UCSD-AML1 (cell line): ENCODE results near the gene NUP62CL.

Experiments
- DNase-seq: peaks from one replicate; lab custom pipeline; 2025; ENCODE audit not compliant: unreplicated experiment; lab: John Stamatoyannopoulos, UW

NUP62CL gene

DNA sequence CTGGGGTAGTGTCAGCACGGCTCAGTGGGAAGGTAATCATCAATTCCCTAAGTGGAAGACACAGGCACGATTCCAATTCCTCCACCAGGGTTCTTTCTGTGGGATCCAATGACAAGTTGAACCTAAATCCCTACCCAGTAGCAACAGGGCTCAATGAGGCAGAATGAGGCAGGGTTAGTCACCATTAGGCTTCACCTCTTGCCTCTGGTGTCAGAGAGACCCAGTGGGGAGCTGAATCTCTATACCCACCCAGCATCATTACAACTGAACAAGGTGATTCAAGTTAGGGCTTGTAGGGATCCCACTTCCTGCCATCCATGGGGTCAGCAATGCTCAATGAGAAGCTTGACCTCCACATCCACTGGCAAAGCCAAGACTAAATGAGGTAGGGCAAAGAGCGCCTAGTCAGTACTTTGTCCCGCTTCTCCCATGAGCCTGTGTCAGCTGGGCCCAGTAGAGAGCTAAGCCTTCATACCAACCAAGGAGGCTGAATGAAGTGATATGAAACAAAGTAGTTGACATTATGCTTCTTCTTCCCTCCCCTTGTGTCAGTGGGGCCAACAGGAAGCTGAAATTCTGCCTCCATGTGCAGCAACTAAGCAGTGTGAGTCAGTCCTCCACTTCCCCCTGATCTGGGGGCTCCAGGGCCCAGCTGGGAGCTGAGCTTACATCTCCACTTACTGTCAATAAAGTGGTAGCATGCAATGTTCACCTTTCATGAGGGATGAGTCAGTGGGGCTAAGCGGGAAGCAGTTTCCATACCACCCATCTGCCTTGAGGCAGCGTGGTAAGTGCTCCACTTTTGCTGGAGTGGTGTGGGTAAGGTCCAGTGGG, 51.2 kb downstream of the NUP62CL start:
- DNase-seq = no peak

DNA sequence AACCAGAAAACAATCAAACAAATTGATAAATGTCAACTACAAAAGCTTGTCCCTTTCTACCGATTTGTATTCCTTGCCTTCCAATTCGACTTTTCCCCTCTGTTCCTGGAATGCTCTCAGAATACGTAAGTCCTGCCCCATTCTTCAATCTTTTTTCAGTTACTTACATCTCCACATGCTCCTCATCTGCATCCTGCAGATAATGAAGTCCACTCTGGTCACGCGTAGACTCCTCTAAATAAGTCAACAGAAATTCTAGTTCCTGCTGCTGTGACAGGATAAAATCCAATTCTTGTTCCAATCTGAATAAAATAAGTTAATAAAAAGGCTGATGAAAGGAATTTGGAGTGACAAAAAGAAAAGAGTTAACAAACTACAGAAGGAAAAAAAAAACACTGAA, 53.2 kb downstream of the NUP62CL start:
- no peak for DNase-seq

DNA sequence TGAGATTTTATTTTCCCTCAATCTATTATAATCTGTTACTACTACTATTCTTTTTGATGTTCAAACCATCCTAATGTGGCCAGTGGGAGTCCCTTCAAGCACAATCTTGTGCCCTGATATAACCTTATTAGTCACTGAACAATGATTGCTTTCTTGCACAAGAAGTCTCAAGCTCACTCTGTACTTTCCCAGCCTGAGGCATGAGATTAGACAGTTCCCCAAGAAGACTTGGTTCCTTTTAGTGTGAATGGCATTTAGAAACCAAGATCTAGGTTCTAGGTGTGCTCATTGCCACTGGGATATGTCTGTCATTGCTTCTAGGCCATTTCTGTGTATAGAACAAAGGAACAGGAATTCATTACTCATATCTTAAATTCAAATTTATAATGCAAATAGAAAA, 59.6 kb downstream of the NUP62CL start:
- no peak for DNase-seq

DNA sequence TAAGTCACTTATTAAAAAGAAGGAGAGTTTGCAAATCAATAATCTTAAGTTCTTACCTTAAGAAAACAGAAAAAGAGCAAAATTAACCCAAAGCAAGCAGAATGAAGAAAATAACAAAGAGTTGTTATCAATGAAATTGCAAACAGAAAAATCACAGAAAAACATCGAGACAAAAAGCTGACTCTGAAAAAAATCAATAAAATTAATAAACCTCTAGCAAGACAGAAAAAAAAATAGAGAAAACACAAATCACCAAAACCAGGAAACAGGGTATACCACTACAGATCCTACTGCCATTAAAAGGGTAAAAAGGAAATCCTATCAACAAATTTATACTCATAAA, 70.3 kb downstream of the NUP62CL start:
- DNase-seq = no peak

DNA sequence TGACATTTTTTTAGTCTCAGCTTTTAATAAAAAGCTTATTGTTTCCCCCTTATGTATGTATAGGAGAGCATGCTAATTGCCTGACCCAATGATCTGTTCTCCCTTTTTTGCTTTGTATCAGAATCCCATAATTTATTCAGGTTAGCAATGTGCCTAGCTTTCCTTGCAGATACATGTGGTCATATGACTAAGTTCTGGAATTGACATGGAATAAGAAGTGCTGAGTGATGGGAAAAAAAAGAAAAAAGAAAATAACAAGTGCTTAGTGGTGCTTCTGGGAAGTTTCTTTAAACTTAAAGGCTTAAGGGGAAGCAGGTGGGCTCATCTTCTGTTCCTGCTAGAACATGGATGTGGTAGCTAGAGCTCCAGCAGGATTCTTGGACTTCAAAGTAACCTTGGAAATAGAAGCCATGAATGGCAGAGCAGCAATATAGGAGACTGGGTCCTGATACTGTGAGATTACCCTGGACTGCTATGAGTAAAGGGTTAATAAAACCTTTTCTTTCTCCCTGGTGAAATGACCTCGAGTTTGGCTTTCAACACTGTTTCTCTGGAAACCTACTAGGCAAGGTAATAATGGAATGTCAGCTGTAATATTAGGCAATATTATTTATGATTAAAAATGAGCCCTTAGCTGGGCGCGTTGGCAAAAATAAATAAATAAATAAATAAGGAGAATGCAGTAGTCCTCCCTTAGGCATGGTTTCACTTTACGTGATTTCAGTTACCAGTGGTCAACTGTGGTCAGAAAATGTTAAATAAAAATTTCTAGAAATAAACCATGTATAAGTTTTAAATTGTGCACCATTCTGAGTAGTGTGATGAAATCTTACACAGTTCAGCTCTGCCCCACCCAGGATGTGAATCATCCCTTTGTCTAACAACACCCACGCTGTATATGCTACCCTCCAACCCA, 70.9 kb downstream of the NUP62CL start:
- no peak for DNase-seq

DNA sequence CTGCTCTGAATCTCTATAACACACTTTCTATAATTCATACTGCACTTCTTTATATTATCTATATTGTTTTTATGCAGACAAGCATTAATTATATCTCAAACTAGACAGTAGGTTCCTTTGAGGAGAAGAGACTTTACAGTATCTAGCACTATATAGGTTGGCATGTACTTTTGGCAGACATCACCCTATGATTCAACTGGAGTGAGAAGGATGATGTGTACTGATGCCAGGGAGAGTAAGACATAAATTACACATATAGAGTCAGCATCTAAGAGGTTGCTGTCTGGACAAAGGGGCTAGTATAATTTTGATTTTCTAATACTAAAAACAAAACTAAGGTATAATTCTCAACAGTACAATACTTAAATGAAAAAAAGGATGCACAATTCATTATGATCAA, 82.5 kb downstream of the NUP62CL start:
- no peak for DNase-seq

DNA sequence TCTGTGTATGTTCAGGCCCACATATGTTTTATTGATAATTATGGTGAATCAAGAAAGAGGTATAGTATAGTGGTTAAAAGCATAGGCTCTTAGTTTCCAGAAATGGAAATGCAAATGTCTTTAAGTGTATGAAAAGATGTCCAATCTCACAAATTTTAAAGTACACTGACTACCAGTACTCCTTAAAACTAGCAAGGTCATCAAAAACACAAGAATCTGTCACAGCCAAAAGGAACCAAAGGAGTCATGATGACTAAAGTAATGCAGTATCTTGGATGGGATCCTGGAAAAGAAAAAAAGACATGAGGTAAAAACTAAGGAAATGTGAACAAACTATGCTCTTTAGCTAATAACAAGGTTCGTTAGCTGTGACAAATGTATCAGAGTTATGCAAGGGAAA, 87.0 kb downstream of the NUP62CL start:
- DNase-seq = no peak

DNA sequence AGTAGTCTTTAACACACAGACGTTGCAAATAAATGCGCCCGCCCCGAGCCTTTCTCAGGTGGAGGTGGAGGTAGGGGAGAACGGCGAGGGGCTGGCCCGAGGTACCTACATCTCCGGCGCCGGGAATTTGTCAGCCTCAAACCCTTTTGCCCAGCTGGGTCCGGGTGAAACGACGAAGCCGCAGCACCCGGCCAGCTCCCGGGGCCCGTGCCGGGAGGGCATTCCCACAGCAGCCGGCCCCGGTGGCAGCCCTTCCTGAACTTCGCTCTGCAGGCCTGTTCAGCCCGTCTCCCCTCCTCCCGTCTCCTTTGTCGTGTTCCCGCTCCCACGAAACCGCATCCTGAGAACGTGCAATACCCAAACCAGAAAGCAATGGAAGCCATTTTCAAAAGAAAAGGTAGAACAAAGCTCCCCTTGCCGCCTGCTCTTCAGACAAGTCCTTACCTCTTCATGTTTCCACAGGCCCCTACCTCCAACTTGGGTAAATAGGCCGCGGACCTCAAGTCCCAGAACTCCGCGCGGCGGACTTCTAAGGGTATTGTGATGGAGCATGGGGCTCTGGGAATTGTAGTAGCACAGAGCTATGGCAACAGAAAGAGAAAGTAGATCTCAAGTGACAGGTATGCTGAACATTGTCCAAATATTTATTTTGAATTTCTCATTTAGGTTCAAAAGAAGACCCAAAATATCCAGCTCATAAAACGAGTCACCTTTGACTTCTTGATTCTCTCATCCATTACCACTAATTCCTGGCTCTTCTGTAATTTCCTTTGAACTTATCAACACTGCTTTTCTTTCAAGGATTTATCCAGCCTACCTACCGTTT, 87.7 kb downstream of the NUP62CL start, which contains the start of gene RBM41:
Gene RBM41, minus strand, starts transcription at position 501 of the 826 bp plus-strand sequence. Its CDS starts 49 bp downstream, at position 452.
- DNase-seq = peak; percentile 69

DNA sequence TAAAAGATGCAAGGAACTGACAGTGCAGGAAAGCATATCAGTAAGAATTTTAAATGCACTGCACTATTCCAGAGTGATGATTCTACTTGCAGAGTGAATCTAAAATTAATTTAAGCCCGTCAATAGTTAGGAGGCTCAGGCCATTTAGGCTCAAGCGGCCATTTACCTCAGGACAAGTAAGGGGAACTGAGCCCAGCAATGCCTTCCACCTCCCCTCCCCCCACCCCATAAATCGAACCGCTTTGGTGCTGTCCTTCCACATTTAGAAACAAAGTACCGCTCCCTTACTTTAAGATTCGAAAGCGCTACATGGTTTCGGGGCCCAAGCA, 88.3 kb downstream of the NUP62CL start:
- DNase-seq = no peak

DNA sequence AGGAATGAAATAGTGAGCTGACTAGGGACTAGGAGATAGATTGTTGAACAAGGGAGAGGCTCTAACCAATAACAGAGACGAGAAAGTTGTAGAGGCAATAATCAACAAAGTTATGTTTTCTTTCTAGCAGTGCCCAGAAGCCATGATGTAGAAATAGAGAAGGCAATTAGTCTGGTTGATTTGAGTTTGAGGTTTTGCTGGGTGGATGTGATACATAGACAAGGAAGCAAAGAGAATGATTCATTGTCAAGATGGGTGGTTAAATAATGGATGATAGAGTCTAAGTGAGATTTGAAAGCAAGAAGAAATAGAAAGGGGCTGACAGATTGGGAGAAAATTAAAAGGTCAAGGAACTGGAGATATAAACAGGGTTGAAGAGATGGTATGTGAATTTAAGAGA, 98.8 kb downstream of the NUP62CL start:
- DNase-seq = no peak

DNA sequence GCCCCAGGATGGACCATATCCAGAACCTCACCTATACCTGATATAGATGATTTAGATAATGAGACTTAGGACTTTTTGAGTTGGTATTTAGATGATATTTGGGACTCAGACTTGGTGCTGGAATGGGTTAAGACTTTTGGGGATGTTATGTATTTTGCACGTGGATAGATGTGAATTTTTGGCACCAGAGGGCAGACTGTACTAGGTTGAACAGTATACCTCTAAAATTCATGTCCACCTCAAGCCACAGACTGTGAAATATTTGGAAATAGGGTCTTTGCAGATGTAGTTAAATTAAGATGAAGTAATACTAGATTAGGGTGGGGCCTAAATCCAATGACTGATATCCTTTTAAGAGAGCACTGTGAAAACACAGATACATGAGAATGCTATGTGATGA, 103.3 kb downstream of the NUP62CL start:
- DNase-seq = no peak

DNA sequence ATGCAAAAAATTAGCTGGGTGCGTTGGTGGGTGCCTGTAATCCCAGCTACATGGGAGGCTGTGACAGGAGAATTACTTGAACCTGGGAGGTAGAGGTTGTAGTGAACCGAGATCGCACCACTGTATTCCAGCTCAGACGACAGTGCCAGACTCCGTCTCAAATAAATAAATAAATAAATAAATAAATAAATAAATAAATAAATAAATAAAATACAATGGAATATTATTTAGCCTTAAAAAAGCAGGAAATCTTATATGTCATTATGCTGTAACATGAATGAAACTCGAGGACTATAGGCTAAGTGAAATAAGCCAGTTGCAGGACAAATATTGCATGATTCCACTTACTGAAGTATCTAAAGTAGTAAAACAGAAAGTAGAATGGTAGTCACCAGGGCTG, 130.1 kb downstream of the NUP62CL start:
- no peak for DNase-seq
